ENCODE measurements around the gene ETFB.

GRCh38 chr19:51321799-51322198 lies 44.4 kb downstream of the ETFB start:
- TF ChIP-seq MAX (IDR thresholded peaks at IDR 0.05) (no peak), CTCF (IDR thresholded peaks at IDR 0.05; ENCODE audit: low read depth, low read length, missing input control) (no peak), TAF1 (conservative IDR thresholded peaks at IDR 0.05) (no peak), RXRA (IDR thresholded peaks at IDR 0.05) (no peak), GABPA (IDR thresholded peaks at IDR 0.05 in 1 of 2, conservative IDR thresholded peaks at IDR 0.05 in 1 of 2) (no peak), FOXA1 (IDR thresholded peaks at IDR 0.05) (no peak), ATF3 (IDR thresholded peaks at IDR 0.05) (no peak), YY1 (IDR thresholded peaks at IDR 0.05) (no peak), JUND (IDR thresholded peaks at IDR 0.05) (no peak), REST (IDR thresholded peaks at IDR 0.05) (no peak), SP1 (IDR thresholded peaks at IDR 0.05) (no peak)

Measured in liver (tissue), 3 donors.